Measurements from ENCODE around the gene UNC80.

Gene UNC80

DNA sequence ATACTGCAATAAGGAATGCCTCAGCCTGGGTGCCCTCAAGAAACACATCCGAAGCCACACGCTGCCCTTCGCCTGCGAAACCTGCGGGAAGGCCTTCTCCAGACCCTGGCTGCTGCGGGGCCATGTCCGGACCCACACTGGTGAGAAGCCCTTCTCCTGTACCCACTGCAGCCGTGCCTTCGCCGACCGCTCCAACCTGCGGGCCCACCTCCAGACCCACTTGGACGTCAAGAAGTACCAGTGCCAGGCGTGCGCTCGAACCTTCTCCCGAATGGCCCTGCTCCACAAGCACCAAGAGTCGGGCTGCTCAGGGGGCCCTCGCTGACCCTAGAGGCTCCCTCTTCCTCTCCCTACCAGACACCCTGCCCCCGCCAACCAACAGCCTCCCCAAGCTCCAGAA, 37.6 kb downstream of the UNC80 start:
- no peak for DNase-seq (ENCODE audit: low read depth in 3 of 3)

GRCh38 chr2:209817844-209818271, 46.2 kb downstream of the UNC80 start:
- no peak for DNase-seq (ENCODE audit: low read depth in 3 of 3)

DNA sequence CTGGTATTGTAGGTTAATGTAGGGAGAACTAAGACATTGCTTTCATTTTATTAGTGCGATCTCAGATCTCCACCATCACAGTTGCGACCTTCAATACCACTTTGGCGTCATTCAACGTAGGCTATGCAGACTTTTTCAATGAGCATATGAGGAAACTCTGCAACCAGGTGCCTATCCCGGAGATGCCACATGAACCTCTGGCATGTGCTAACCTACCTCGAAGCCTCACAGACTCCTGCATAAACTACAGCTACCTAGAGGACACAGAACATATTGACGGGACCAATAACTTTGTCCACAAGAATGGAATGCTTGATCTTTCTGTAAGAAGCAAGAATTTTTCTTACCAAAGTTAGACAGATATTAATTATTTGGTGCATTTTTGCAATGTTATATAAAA, 47.3 kb downstream of the UNC80 start:
- no peak for DNase-seq (ENCODE audit: low read depth in 3 of 3)

- no peak for DNase-seq (ENCODE audit: low read depth in 3 of 3)
Observed at GRCh38 chr2:209821806-209822205, 50.2 kb downstream of the UNC80 start.

- DNase-seq (ENCODE audit: low read depth in 3 of 3) = no peak
Observed at GRCh38 chr2:209823484-209823883, 51.9 kb downstream of the UNC80 start.

DNA sequence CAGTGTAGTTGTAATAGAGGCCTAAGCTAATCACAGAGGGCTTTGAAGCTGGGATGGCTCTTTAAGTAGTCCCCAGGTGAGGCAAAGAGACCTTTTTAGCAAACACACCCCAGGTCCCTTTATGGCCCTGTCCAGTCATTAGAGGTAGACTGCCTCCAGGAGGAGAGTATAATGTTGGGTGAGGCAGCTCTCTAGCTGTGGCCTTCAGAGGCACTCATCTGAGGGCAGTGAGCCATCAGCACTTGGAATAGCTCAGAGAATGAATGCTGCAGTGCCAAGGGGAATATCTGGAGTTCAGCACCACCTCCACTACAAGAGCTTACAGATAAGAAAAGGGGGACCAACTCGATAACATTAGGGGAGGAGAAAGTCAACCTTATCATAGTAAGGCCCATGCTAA, 52.8 kb downstream of the UNC80 start:
- no peak for DNase-seq (ENCODE audit: low read depth in 3 of 3)

- DNase-seq (ENCODE audit: low read depth in 3 of 3) = no peak
Observed at GRCh38 chr2:209830722-209831465, 59.3 kb downstream of the UNC80 start.

GRCh38 chr2:209834767-209835166, 63.1 kb downstream of the UNC80 start:
- no peak for DNase-seq (ENCODE audit: low read depth in 3 of 3)

- DNase-seq (ENCODE audit: low read depth in 3 of 3) = no peak
Observed at GRCh38 chr2:209840434-209840833, 68.8 kb downstream of the UNC80 start.

DNA sequence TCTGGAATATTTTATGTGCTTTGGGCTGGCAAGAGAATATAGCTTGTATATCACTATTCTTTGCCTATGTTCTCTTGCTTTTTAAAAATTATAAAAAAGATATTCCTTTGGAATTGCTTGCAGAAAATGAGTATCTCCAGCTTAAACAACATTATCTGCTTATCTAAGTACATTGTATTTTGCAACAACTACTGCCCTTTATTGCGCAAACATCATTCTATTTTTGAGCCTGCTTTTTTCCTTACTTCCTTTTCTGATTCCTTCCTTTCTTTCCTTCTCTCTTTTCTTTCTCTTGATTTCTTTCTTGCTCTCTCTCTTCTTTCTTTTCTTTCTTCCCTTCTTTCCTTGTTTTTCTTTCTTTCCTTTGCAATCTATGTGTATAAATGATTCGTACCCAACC, 74.0 kb downstream of the UNC80 start:
- no peak for DNase-seq (ENCODE audit: low read depth in 3 of 3)

DNA sequence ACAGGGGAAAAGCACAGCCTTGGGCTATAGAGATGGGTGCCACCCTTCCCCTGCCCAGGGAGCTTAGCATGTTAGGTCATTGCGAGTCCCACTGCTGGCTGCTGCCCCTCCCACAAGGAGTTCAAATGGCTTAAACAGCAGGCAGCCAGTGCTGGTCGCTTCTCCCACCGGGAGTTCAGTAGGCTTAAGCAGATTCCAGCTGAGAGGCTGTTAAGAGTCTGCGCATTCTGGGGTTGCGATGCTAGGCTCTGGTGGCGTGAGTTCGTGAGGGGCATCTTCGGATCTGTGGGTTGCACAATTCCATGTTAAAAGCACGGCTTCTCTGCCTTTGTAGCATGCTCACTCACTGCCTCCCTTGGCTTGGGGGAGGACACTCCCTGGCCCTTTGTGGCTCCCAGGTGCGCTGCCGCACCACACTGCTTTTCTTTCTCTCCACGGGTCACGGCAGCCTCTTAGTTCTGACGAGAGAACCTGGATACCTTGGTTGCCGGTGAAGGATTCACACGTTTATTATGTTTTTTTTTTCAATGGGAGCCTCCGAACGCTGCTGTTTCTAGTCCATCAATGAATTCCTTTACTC, 93.2 kb downstream of the UNC80 start:
- no peak for DNase-seq (ENCODE audit: low read depth in 3 of 3)

DNA sequence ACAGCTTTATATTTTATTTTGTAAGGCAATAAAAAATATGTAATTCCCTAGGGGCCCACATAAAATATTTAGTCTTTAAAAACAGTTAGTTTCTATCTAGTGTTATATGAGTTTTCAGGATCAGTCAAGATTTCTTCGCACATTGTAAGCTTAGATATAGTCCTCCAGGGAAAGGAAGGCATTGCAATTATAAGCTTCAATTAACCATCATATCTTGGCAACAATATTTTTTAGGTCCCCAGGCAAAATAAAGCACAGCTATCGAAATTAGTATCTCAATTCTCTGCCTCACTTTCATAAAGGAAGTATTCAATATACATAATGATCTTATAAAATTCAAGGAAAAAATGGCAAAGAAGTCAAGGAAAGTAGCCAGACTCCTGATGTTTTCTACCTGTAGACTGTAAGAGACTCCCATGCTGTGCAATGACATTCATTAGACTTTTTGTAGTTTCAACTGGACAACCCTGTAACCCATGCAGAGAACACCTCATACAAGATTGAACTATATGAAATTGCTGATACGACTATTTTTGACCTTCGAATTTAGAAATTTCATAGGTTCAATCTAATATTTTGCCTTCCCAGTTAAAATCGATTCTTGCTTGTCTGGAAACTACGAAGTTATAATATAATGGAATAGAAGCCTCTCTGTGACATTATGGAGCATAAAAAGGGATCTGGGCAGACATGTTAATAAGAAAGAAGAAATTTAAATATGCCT, 96.8 kb downstream of the UNC80 start:
- no peak for DNase-seq (ENCODE audit: low read depth in 3 of 3)

GRCh38 chr2:209870067-209870466, 98.4 kb downstream of the UNC80 start:
- DNase-seq (ENCODE audit: low read depth in 3 of 3) = no peak

DNA sequence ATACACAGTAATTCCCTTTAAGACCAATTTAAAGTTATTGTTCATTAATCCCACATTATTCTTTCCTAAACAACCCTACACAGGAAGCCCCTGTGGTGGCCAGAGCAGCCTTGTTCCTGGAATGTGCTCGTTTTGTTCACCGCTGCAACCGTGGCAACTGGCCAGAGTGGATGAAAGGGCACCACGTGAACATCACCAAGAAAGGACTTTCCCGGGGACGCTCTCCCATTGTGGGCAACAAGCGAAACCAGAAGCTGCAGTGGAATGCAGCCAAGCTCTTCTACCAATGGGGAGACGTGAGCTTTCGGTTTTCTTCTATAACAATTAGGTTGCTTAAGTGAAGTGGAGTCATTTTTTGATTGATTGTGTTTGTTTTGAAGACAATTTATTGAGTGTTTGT, 101.0 kb downstream of the UNC80 start:
- DNase-seq (ENCODE audit: low read depth in 3 of 3) = no peak

GRCh38 chr2:209875270-209875669, 103.6 kb downstream of the UNC80 start:
- DNase-seq (ENCODE audit: low read depth in 3 of 3) = no peak

GRCh38 chr2:209876211-209876610, 104.6 kb downstream of the UNC80 start:
- no peak for DNase-seq (ENCODE audit: low read depth in 3 of 3)

GRCh38 chr2:209878701-209879100, 107.1 kb downstream of the UNC80 start:
- DNase-seq (ENCODE audit: low read depth in 3 of 3) = no peak

GRCh38 chr2:209900638-209901037, 129.0 kb downstream of the UNC80 start:
- DNase-seq (ENCODE audit: low read depth in 3 of 3) = no peak

GRCh38 chr2:209901172-209901571, 129.5 kb downstream of the UNC80 start:
- no peak for DNase-seq (ENCODE audit: low read depth in 3 of 3)

- no peak for DNase-seq (ENCODE audit: low read depth in 3 of 3)
Observed at GRCh38 chr2:209905691-209906090, 134.1 kb downstream of the UNC80 start.

GRCh38 chr2:209907746-209908145, 136.1 kb downstream of the UNC80 start:
- no peak for DNase-seq (ENCODE audit: low read depth in 3 of 3)

GRCh38 chr2:209908511-209908910, 136.9 kb downstream of the UNC80 start:
- DNase-seq (ENCODE audit: low read depth in 3 of 3) = no peak

DNA sequence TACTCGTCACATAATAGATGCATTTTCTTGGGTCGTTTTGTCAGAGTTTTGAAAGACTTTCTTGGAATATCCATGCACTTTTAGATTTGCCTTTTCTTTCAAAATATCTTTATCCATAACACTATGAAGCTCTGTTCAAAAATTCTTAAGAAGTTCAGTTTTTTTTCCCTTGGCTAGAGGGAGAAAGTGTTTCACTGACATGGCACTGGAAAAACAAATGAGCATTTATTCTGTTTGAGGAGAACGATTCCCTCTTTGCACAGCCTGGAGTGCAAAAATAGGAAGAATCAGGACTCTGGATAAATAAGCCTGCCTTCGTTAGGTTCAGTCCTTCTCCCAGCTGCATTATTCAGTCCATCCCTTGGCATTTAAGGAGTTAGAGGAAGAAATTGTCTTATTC, 139.9 kb downstream of the UNC80 start:
- DNase-seq (ENCODE audit: low read depth in 3 of 3) = no peak
